ENCODE results near the gene TMEM232.

- no peak for TF ChIP-seq CTCF (IDR thresholded peaks at IDR 0.05)
- no peak for TF ChIP-seq POLR2A (IDR thresholded peaks at IDR 0.05)
These were observed 27.1 kb upstream of the TMEM232 start for GRCh38 chr5:110753600-110753999.

Data from esophagus squamous epithelium (tissue), 4 donors.